Measurements from ENCODE around the gene CHD1.

Gene CHD1

GRCh38 chr5:98810206-98810605 is 118.6 kb downstream of the CHD1 start:
- DNase-seq (ENCODE audit: low read depth), result no peak

DNA sequence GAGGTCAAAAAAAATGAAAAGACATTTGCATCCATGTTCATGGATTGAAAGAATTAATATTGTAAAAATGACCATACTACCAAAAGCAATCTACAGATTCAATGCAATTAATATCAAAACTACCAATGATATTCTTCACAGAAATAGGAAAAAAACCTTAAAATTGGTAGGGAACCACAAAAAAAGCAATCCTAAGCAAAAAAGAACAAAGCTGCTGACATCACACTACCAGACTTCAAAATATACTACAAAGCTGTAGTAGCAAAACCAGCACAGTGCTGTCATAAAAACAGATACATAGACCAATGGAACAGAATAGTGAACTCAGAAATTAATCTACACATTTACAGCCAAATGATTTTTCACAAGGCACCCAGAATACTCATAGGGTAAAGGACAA is 121.0 kb downstream of the CHD1 start:
- no peak for DNase-seq (ENCODE audit: low read depth)

DNA sequence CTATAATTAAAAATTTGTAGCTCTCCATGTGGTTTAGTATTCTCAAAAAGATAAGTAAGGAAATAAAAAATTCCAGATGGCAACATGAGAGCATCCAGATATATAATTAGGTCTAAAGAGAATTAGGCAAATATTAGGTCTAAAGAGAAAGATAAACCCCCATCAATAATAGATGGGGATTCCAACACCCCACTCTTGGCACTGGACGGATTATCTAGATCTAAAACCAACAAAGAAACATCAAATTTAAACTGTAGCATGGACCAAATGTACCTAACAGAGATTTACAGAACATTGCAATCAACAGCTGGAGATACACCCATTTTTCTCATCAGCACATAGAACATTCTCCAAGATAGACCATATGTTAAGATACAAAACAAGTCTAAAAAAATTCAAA is 123.7 kb downstream of the CHD1 start:
- no peak for DNase-seq (ENCODE audit: low read depth)

GRCh38 chr5:98804066-98804465 is 124.7 kb downstream of the CHD1 start:
- DNase-seq (ENCODE audit: low read depth), result no peak
